Neural cell (in vitro differentiated cells): ENCODE results near the gene PSMB11. TPM values are rescaled to one million over a fixed set of nuclear protein-coding genes. Genes with fewer than 3 reads are reported as not detected.

Source experiments
- H2AFZ ChIP-seq: fragments of 200-600, 300-800 bp; sonication (generic), shearing (Covaris generic); 2 replicates; pipeline ENCODE4 v1.6.0; 2014; ENCODE audit warnings: low read depth, mild to moderate bottlenecking, antibody characterized with exemption, low read length, moderate library complexity
- H3F3A ChIP-seq: fragments of 200-600 bp; shearing (Covaris generic); 2 replicates; pipeline ENCODE4 v1.6.1; 2016; ENCODE audit warnings: mild to moderate bottlenecking, moderate library complexity, mixed read lengths, antibody characterized with exemption, low read length; ENCODE audit not compliant: insufficient read depth, poor library complexity, severe bottlenecking
- H3K27ac ChIP-seq: fragments of 200-600, 300-800 bp; sonication (generic), shearing (Covaris generic); 2 replicates; pipeline ENCODE4 v1.5.1; 2014; ENCODE audit warnings: mild to moderate bottlenecking, low read length, moderate library complexity
- H3K27me3 ChIP-seq: fragments of 300-800, 200-600 bp; sonication (generic), shearing (Covaris generic); 2 replicates; pipeline ENCODE4 v1.6.0; 2014; ENCODE audit warnings: mild to moderate bottlenecking, low read depth, low read length, moderate library complexity; ENCODE audit not compliant: insufficient read depth
- H3K36me3 ChIP-seq: fragments of 300-800, 200-600 bp; sonication (generic), shearing (Covaris generic); 2 replicates; pipeline ENCODE4 v1.5.1; 2014; ENCODE audit warnings: mild to moderate bottlenecking, antibody characterized with exemption, low read length, moderate library complexity; ENCODE audit not compliant: insufficient read depth
- H3K4me2 ChIP-seq: fragments of 300-800, 200-600 bp; sonication (generic), shearing (Covaris generic); 2 replicates; pipeline ENCODE4 v1.6.0; 2014; ENCODE audit warnings: mild to moderate bottlenecking, low read length
- H3K4me3 ChIP-seq: fragments of 300-800, 200-600 bp; sonication (generic), shearing (Covaris generic); 2 replicates; pipeline ENCODE4 v1.5.1; 2014; ENCODE audit warnings: mild to moderate bottlenecking, low read length, moderate library complexity
- H3K79me2 ChIP-seq: fragments of 200-600 bp; shearing (Covaris generic); replicated peaks from 2 replicates; pipeline ENCODE4 v1.6.0; 2014; ENCODE audit warnings: mild to moderate bottlenecking, low read length, moderate library complexity; ENCODE audit not compliant: insufficient read depth
- H3K9ac ChIP-seq: fragments of 300-800, 200-600 bp; sonication (generic), shearing (Covaris generic); 2 replicates; pipeline ENCODE4 v1.6.1; 2016; ENCODE audit warnings: mild to moderate bottlenecking, low read length, mixed read lengths
- H3K9me2 ChIP-seq: fragments of 200-600 bp; shearing (Covaris generic); 2 replicates; pipeline ENCODE4 v1.6.1; 2016; ENCODE audit warnings: mild to moderate bottlenecking, low read length, mixed read lengths; ENCODE audit not compliant: insufficient read depth
- H3K9me3 ChIP-seq: fragments of 200-600, 300-800 bp; sonication (generic), shearing (Covaris generic); 2 replicates; pipeline ENCODE4 v1.6.1; 2016; ENCODE audit warnings: mild to moderate bottlenecking, mixed run types, low read length, moderate library complexity, mixed read lengths
- H4K20me1 ChIP-seq: fragments of 200-600 bp; shearing (Covaris generic); 2 replicates; pipeline ENCODE4 v1.6.1; 2016; ENCODE audit warnings: mild to moderate bottlenecking, mixed run types; ENCODE audit not compliant: insufficient read depth
- CTCF ChIP-seq: fragments of 450-650 bp; IDR thresholded peaks from 2 replicates; pipeline ENCODE4 v1.5.1; 2014; ENCODE audit warnings: antibody characterized with exemption, mild to moderate bottlenecking, moderate library complexity; ENCODE audit not compliant: poor library complexity, severe bottlenecking
- EP300 ChIP-seq: fragments of 450-650 bp; conservative IDR thresholded peaks from 2 replicates; pipeline ENCODE4 v1.6.1; 2014; ENCODE audit warnings: antibody characterized with exemption, mild to moderate bottlenecking, moderate library complexity; ENCODE audit not compliant: poor library complexity, severe bottlenecking
- EZH2 ChIP-seq: fragments of 200-600, 300-800 bp; shearing (Covaris generic), sonication (generic); IDR thresholded peaks from 2 replicates; pipeline ENCODE4 v1.6.1; 2014; ENCODE audit warnings: antibody characterized with exemption, low read length, borderline replicate concordance, mild to moderate bottlenecking; ENCODE audit not compliant: insufficient read depth, poor library complexity, severe bottlenecking
- MXI1 ChIP-seq: fragments of 450-650 bp; conservative IDR thresholded peaks from 2 replicates; pipeline ENCODE4 v1.6.1; 2014; ENCODE audit warnings: antibody characterized with exemption, mild to moderate bottlenecking; ENCODE audit not compliant: poor library complexity, severe bottlenecking
- POLR2AphosphoS5 ChIP-seq: IDR thresholded peaks from 2 replicates; pipeline ENCODE4 v1.6.1; 2012
- RAD21 ChIP-seq: fragments of 450-650 bp; conservative IDR thresholded peaks from 2 replicates; pipeline ENCODE4 v1.6.1; 2014; ENCODE audit warnings: antibody characterized with exemption, mild to moderate bottlenecking, moderate library complexity
- REST ChIP-seq: IDR thresholded peaks from 2 replicates; pipeline ENCODE4 v1.6.1; 2012; ENCODE audit warnings: borderline replicate concordance
- SMC3 ChIP-seq: fragments of 450-650 bp; conservative IDR thresholded peaks from 2 replicates; pipeline ENCODE4 v1.6.1; 2014; ENCODE audit warnings: antibody characterized with exemption, mild to moderate bottlenecking, moderate library complexity; ENCODE audit not compliant: poor library complexity
- TAF1 ChIP-seq: IDR thresholded peaks from 2 replicates; pipeline ENCODE4 v1.6.1; 2012; ENCODE audit warnings: low read depth
- polyA plus RNA-seq: library from polyadenylated mRNA; depleted of rRNA; stranded (reverse); fragments of >200 nt; gene quantifications from 2 replicates; pipeline ENCODE4 v1.2.3, GENCODE V29; 2014

PSMB11 gene
- polyA plus RNA-seq, 1 donor from 2014 or later: not detected

GRCh38 chr14:23021889-23022442 lies 20.0 kb upstream of the PSMB11 start:
- TF ChIP-seq TAF1: no peak
- TF ChIP-seq CTCF: no peak
- Histone ChIP-seq H3K9me3 (no peaks in the 10 kb centered on the region), H4K20me1 (no peaks in the 10 kb centered on the region), H3K27me3 (no peaks in the 10 kb centered on the region), H3K27ac (no peak overlapping the region), H3K4me3 (no peak overlapping the region), H3K9me2 (no peaks in the 10 kb centered on the region), H3K36me3 (no peaks in the 10 kb centered on the region), H2AFZ (no peak overlapping the region), H3F3A (no peaks in the 10 kb centered on the region), H3K9ac (no peak overlapping the region), H3K79me2 (no peaks in the 10 kb centered on the region), H3K4me2 (no peak overlapping the region)

DNA sequence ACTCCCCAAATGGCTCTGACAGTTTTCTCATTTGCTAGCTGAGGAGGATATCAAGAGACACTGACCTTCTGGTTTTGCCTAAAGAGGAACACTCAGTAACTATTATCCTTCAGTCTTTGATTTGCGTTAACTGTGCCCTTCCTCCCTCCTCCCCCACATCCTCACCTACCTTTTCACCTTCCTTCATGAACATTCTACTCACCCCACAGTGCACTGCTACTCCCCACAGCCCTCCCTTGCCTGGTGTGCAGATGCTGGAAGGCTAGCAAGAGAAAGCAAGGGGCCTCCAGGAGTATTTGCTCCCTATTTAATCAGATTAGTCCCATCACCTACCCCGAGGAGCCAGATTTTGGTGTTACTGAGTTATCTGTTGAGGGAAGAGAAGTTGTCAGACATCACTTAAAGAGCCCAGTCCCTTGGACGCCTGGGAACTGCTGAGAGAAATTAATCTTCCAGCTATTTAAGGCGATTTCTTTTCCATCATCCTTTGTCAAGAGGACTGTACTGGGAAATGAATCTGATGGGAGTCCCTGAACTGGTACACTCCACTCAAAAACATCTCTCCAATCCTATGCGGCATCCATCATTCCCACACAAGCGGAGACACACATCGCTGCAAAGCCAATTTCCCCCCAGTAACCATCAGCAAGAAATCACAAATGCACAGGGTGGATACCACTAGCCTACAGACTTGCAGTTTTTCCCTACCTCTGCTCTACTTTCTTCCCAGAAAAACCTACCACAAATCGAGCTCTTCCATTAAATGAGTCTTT lies 18.8 kb upstream of the PSMB11 start:
- no peaks in the 10 kb centered on the region for H3K36me3 ChIP-seq
- H3K79me2 ChIP-seq: no peaks in the 10 kb centered on the region
- TF ChIP-seq REST: no peak
- no peak for TF ChIP-seq EP300
- no peaks in the 10 kb centered on the region for H3K27me3 ChIP-seq
- H4K20me1 ChIP-seq: no peaks in the 10 kb centered on the region
- H3K27ac ChIP-seq: no peak overlapping the region
- no peaks in the 10 kb centered on the region for H3F3A ChIP-seq
- H3K9ac ChIP-seq: no peak overlapping the region
- no peak overlapping the region for H3K4me2 ChIP-seq
- H3K9me3 ChIP-seq: no peaks in the 10 kb centered on the region
- no peak overlapping the region for H3K4me3 ChIP-seq
- H3K9me2 ChIP-seq: no peaks in the 10 kb centered on the region
- no peak overlapping the region for H2AFZ ChIP-seq

GRCh38 chr14:23023795-23024152 lies 18.2 kb upstream of the PSMB11 start:
- Histone ChIP-seq H4K20me1 (no peaks in the 10 kb centered on the region), H3K79me2 (no peaks in the 10 kb centered on the region), H3K36me3 (no peaks in the 10 kb centered on the region), H2AFZ (no peak overlapping the region), H3K9me2 (no peaks in the 10 kb centered on the region), H3K9me3 (no peaks in the 10 kb centered on the region), H3K4me3 (no peak overlapping the region), H3F3A (no peaks in the 10 kb centered on the region), H3K27me3 (no peaks in the 10 kb centered on the region), H3K9ac (no peak overlapping the region), H3K4me2 (no peak overlapping the region), H3K27ac (no peak overlapping the region)
- TF ChIP-seq TAF1: no peak
- no peak for TF ChIP-seq CTCF
- TF ChIP-seq EP300: no peak
- TF ChIP-seq RAD21: no peak
- TF ChIP-seq MXI1: no peak
- TF ChIP-seq POLR2AphosphoS5: no peak
- TF ChIP-seq SMC3: no peak
- no peak for TF ChIP-seq EZH2
- no peak for TF ChIP-seq REST
